HL-60 (cell line): ENCODE data around the gene MFF.

ENCODE experiments used
- DNase-seq, 2 experiments: peaks; one replicate each; pipeline ENCODE4 v3.0.0-alpha.2; 2010 to 2020; ENCODE audit warnings: low read depth in 1 of 2, low spot score in 1 of 2
- H3K27ac ChIP-seq: fragments of 250-450 bp; sonication (Bioruptor Pico); replicated peaks from 2 replicates; pipeline ENCODE4 v1.5.1; 2020; ENCODE audit warnings: mild to moderate bottlenecking, moderate library complexity
- H3K27me3 ChIP-seq: fragments of 250-450 bp; sonication (Bioruptor Pico); 2 replicates; pipeline ENCODE4 v1.5.1; 2021; ENCODE audit warnings: mild to moderate bottlenecking, moderate library complexity; ENCODE audit not compliant: insufficient read depth, poor library complexity, severe bottlenecking
- H3K4me3 ChIP-seq: replicated peaks from 2 replicates; pipeline ENCODE4 v1.5.1; 2011; ENCODE audit warnings: mild to moderate bottlenecking, control low read depth, low read length; ENCODE audit not compliant: insufficient read depth
- GABPA ChIP-seq: IDR thresholded peaks from 2 replicates; pipeline ENCODE4 v1.6.1; 2012; ENCODE audit warnings: low read depth
- POLR2AphosphoS5 ChIP-seq: IDR thresholded peaks from 2 replicates; pipeline ENCODE4 v1.6.1; 2012; ENCODE audit warnings: low read depth
- REST ChIP-seq: IDR thresholded peaks from 2 replicates; pipeline ENCODE4 v1.6.1; 2012; ENCODE audit warnings: low read depth; ENCODE audit not compliant: insufficient replicate concordance
- SPI1 ChIP-seq: IDR thresholded peaks from 2 replicates; pipeline ENCODE4 v1.6.1; 2012; ENCODE audit warnings: low read depth, mild to moderate bottlenecking, borderline replicate concordance
- TF ChIP-seq, protein P1 (sequence below): IDR thresholded peaks from one replicate; pipeline ENCODE4 v1.5.1; 2011; ENCODE audit warnings: low read length, control low read depth, inconsistent platforms; ENCODE audit not compliant: insufficient read depth

MFF gene

DNA sequence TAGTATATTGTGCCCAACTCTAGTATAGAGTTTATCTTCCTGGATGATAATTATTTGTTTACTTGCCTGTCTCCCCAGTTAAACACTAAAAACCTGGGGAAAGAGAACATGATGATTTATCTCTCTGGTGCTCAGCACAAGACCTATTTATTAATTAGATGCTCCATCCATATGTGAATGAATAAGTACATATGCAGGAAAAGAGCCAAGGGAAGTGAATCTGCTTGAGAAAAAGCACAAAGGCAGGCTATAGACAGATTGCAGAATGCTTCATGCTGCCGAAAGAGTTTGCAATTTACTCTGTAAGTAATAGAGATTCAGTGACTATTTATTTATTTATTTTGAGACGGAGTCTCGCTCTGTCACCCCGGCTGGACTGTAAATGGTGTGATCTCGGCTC is 37.3 kb upstream of the MFF start:
- Histone ChIP-seq H3K27ac (no peak overlapping the region), H3K4me3 (no peak overlapping the region), H3K27me3 (peaks cover 2% of the 10 kb centered on the region)
- no peak for DNase-seq
- TF ChIP-seq GABPA = no peak

DNA sequence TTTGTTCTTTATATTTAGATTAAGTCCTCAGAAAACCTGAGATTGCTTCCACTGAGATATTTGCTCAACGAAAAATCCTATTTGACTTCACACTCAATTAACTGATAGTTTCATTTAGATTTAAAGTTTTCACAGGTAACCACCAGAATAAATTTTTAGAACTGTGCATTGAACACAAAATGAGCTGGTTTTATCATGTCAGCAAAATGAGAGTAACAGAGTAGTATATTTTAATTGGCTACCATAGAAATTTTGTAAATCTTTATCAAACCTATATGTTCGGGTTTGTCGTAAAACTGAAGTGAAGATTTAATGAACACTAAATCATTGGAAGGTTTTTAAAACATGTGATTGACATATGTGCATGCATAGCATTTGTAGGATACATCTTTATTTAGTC is 32.7 kb upstream of the MFF start:
- DNase-seq = no peak
- H3K4me3 ChIP-seq = no peak overlapping the region
- peaks cover 2% of the 10 kb centered on the region for H3K27me3 ChIP-seq
- TF ChIP-seq POLR2AphosphoS5 (no peak), GABPA (no peak), REST (no peak), SPI1 (no peak)
- TF ChIP-seq, protein P1, sequence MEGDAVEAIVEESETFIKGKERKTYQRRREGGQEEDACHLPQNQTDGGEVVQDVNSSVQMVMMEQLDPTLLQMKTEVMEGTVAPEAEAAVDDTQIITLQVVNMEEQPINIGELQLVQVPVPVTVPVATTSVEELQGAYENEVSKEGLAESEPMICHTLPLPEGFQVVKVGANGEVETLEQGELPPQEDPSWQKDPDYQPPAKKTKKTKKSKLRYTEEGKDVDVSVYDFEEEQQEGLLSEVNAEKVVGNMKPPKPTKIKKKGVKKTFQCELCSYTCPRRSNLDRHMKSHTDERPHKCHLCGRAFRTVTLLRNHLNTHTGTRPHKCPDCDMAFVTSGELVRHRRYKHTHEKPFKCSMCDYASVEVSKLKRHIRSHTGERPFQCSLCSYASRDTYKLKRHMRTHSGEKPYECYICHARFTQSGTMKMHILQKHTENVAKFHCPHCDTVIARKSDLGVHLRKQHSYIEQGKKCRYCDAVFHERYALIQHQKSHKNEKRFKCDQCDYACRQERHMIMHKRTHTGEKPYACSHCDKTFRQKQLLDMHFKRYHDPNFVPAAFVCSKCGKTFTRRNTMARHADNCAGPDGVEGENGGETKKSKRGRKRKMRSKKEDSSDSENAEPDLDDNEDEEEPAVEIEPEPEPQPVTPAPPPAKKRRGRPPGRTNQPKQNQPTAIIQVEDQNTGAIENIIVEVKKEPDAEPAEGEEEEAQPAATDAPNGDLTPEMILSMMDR = no peak
- H3K27ac ChIP-seq = no peak overlapping the region

DNA sequence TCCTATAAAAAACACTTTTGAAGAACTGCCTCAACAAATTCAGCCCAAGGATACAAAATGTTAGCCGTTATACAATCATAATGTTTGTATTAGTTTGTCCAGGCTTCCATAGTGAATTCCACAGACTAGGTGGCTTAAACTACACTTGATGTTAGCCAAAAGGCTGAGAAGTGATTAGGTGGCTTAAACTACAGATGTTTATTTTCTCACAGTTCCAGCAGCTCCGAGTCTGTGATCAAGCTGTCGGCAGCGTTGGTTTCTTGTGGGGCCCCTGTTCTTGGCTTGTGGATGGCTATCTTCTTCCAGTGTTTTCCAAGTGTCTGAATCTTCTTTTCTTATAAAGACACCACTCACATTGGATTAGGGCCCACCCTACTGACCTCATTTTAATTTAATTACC is 31.5 kb upstream of the MFF start:
- Histone ChIP-seq H3K27ac (no peak overlapping the region), H3K4me3 (no peak overlapping the region), H3K27me3 (peaks cover 2% of the 10 kb centered on the region)
- TF ChIP-seq, protein P1 = no peak
- TF ChIP-seq GABPA (no peak), REST (no peak), POLR2AphosphoS5 (no peak), SPI1 (no peak)
- no peak for DNase-seq

DNA sequence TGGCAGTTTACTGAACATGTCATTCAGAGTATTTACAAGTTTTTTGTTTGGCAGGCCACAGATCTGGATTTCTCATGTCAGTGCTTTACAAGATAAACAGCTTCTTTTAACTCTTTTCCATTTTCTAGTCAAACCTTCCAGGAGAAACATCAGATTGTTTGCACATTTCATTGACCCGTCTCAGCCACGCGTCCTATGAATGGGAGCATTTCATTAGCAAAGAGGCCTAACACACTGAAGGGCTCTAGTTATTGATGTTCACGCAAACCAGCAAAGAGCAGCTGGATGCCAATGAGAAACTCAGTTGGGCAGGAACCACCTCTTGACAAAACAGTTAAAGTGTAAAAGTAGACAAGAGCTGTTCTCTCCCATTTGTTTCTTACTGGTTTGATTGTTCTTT is 29.2 kb upstream of the MFF start:
- TF ChIP-seq, protein P1 = no peak
- TF ChIP-seq REST = no peak
- TF ChIP-seq SPI1 = no peak
- TF ChIP-seq GABPA = no peak
- TF ChIP-seq POLR2AphosphoS5 = no peak
- Histone ChIP-seq H3K4me3 (no peak overlapping the region), H3K27ac (no peak overlapping the region), H3K27me3 (peaks cover 2% of the 10 kb centered on the region)
- no peak for DNase-seq
